ENCODE data around the gene SEMA4D. TPM values are rescaled to one million over a fixed set of nuclear protein-coding genes. Genes with fewer than 3 reads are reported as not detected.

SEMA4D gene
- total and polyA plus RNA-seq, 12 donors: 2.3 to 51.0 (median 20.2) TPM

- intact Hi-C loops (cut with DNase I): loop anchor here in 1 of 10 donors (10.0 kb wide), 1 partner anchor 109 kb away; no protein-coding TSS in a partner anchor
- 49 to 59% methylated on average over 11 of the region's 11 CpGs for WGBS, 2 donors
- peaks cover 0 to 70% (median 9%) of the 10 kb centered on the region in 9 donors for H3K4me1 ChIP-seq
- H3K36me3 ChIP-seq: peaks cover 0 to 21% (median 0%) of the 10 kb centered on the region in 9 donors
- peaks cover 0 to 10% (median 0%) of the 10 kb centered on the region in 11 donors for H3K9me3 ChIP-seq
- DNase-seq (peak; percentile 39 to 40), ATAC-seq (peak in 7 of 8 donors; percentile 47 to 76 (median 63))
- no peak for TF ChIP-seq CTCF (IDR thresholded peaks at IDR 0.05)
- H3K27ac ChIP-seq: peak overlapping the region in 2 of 10 donors; percentile 48 to 80
- no peaks in the 10 kb centered on the region for H3K27me3 ChIP-seq
- H3K4me3 ChIP-seq: peak overlapping the region in 5 of 10 donors; percentile 11 to 33 (median 30)
These were observed 92.1 kb downstream of the SEMA4D start for GRCh38 chr9:89405826-89406225.

- H3K4me3 ChIP-seq: no peak overlapping the region
- H3K36me3 ChIP-seq: peaks cover 0 to 29% (median 0%) of the 10 kb centered on the region in 9 donors
- intact Hi-C loops (cut with DNase I): loop anchor here in 1 of 10 donors (10.0 kb wide), 1 partner anchor 111 kb away; no protein-coding TSS in a partner anchor
- H3K4me1 ChIP-seq: peaks cover 0 to 69% (median 8%) of the 10 kb centered on the region in 9 donors
- H3K27ac ChIP-seq: no peak overlapping the region
- no peaks in the 10 kb centered on the region for H3K27me3 ChIP-seq
- peaks cover 0 to 8% (median 0%) of the 10 kb centered on the region in 11 donors for H3K9me3 ChIP-seq
- WGBS, 2 donors: 81 to 85% methylated on average over 11 of the region's 11 CpGs
- ATAC-seq: no peak
- DNase-seq: no peak
- TF ChIP-seq CTCF (IDR thresholded peaks at IDR 0.05): no peak
These were observed 93.8 kb downstream of the SEMA4D start for GRCh38 chr9:89404074-89404473.

GRCh38 chr9:89402695-89403427, 95.1 kb downstream of the SEMA4D start:
- no peaks in the 10 kb centered on the region for H3K27me3 ChIP-seq
- no peak overlapping the region for H3K4me3 ChIP-seq
- peaks cover 0 to 39% (median 0%) of the 10 kb centered on the region in 9 donors for H3K36me3 ChIP-seq
- DNase-seq (no peak), ATAC-seq (no peak)
- 90 to 92% methylated on average over 14 of the region's 14 CpGs for WGBS, 2 donors
- no peak overlapping the region for H3K27ac ChIP-seq
- H3K4me1 ChIP-seq: peaks cover 0 to 68% (median 8%) of the 10 kb centered on the region in 9 donors
- intact Hi-C loops (cut with DNase I): loop anchor here in 1 of 10 donors (10.0 kb wide), 1 partner anchor 112 kb away; no protein-coding TSS in a partner anchor
- TF ChIP-seq CTCF (IDR thresholded peaks at IDR 0.05): no peak
- peaks cover 0 to 8% (median 0%) of the 10 kb centered on the region in 11 donors for H3K9me3 ChIP-seq

- intact Hi-C loops (cut with DNase I): loop anchor here in 1 of 10 donors (10.0 kb wide), 1 partner anchor 114 kb away; no protein-coding TSS in a partner anchor
- Histone ChIP-seq H3K4me1 (peaks cover 0 to 47% (median 0%) of the 10 kb centered on the region in 9 donors), H3K27ac (peak overlapping the region in 1 of 10 donors; percentile 78), H3K36me3 (peaks cover 0 to 49% (median 0%) of the 10 kb centered on the region in 9 donors), H3K9me3 (no peaks in the 10 kb centered on the region), H3K4me3 (no peak overlapping the region), H3K27me3 (no peaks in the 10 kb centered on the region)
- TF ChIP-seq CTCF (IDR thresholded peaks at IDR 0.05): no peak
- ATAC-seq (peak in 6 of 8 donors; percentile 50 to 72 (median 63)), DNase-seq (no peak)
- 88 to 93% methylated on average over 12 of the region's 12 CpGs for WGBS, 2 donors
These were observed 97.4 kb downstream of the SEMA4D start for GRCh38 chr9:89400403-89401116.

All from heart right ventricle (tissue), 16 donors.